Hematopoietic multipotent progenitor cell treated with erythropoietin and hydrocortisone succinate and interleukin-3 and kit ligand, for 15 days (in vitro differentiated cells): ENCODE data around the gene SELENOF.
"Not testable (repeated sequence)": the region's sequence is repeated elsewhere in the genome, so short reads cannot be mapped to it uniquely, and the experiment has no call there.

Source experiments
- DNase-seq: peaks from one replicate; pipeline ENCODE4 v3.0.0-alpha.2; 2015; ENCODE audit warnings: low spot score

SELENOF gene

GRCh38 chr1:86814118-86814517 lies 99.8 kb downstream of the SELENOF start:
- not testable (repeated sequence) for DNase-seq
